Stimulated activated CD8-positive, alpha-beta memory T cell treated with anti-CD3 and anti-CD28 coated beads, Interleukin-7, amount 100 ng/mL, for 4 hours (primary cell): ENCODE results near the gene EARS2.
A peak's percentile ranks its signal among the peaks of the same experiment; 100 is the strongest.
"Not testable (repeated sequence)": the region's sequence is repeated elsewhere in the genome, so short reads cannot be mapped to it uniquely, and the experiment has no call there.

Experiments used
- DNase-seq, 2 donors: peaks; one replicate each; pipeline ENCODE4 v3.0.0-alpha.2; 2020; ENCODE audit warnings: low read depth in 2 of 2

EARS2 gene

DNA sequence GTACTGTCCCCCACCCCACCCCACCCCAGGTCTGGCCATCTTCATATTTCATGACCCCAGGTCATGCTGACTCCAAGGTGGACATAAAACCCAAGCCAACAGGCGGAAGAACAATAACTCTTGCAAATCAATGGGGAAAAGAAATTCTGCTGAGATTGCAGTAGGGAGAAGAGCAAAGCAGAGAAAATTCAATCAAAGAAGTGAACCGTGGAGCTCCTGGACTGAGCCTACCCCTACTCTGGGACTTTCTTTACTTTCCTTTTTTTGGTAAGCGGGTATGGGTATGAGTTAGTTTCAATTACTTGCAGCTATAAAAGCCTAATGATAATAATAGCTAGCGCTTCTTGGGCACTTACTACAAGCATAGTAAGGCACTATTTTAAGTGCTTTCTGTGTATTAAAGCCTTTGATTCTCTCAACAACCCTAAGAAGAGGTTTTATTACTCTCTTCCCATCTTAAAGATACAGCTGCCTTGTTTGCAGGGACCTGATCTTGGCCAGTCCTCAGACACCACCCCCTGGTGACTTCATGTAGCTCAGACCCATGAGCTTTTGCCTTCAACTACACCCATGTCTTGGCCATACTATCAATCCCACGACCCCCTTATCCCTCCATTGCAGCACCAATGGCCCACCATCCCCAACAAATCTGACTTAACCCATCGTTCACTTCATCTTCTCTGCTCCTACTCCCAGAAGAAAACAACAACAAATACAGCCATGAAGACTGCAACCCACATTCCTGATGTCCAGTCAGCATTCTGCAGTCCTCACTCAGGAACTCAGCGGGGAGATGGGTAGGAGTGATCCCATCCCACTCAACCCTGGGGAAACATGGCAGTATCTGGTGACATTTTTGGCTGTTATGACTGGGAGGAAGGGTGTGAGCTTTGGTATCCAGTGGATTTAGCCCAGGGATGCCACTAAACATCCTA, 51.2 kb downstream of the EARS2 start:
- no peak for DNase-seq

- no peak for DNase-seq
Observed at GRCh38 chr16:23505180-23505665, 51.9 kb downstream of the EARS2 start.

- DNase-seq: peak; percentile 63 to 68
Observed at GRCh38 chr16:23504453-23505179, 52.5 kb downstream of the EARS2 start.

GRCh38 chr16:23504076-23504452, 53.1 kb downstream of the EARS2 start:
- no peak for DNase-seq

- no peak for DNase-seq
Observed at GRCh38 chr16:23502466-23502865, 54.7 kb downstream of the EARS2 start.

DNA sequence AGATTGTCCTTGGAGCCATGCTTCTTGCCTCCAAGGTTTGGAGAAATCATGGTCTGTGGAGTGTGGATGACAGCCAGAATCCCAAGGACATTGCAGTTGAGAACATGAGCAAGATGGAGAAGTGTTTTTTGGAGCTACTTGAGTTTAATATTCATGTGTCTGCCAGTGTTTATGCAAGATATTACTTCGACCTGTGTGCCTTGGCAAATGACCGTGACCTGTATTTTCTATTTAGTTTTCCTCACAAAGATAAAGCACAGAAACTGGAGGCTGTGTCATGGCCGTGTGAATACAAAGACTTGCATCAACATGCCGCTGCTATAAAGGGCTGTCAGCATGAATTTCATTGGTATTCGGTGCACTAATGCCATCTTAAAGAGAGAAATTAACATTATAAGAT, 55.9 kb downstream of the EARS2 start:
- DNase-seq: no peak

DNA sequence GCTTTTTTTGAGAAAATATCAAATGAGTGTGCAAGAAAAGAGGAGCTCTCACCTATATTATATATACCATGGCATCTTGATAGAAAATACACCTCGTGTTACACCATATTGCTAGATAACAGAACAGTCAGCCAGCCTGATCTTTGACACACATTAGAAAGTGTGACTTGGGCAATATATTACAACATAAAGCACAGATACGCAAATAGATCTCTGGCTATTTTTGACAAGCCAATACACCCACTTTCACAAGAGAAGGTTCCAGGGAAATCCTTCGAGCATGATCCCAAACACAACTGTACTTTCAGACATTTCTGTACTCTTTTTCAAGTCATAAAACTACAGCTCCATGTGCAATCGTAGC, 56.3 kb downstream of the EARS2 start:
- no peak for DNase-seq

DNA sequence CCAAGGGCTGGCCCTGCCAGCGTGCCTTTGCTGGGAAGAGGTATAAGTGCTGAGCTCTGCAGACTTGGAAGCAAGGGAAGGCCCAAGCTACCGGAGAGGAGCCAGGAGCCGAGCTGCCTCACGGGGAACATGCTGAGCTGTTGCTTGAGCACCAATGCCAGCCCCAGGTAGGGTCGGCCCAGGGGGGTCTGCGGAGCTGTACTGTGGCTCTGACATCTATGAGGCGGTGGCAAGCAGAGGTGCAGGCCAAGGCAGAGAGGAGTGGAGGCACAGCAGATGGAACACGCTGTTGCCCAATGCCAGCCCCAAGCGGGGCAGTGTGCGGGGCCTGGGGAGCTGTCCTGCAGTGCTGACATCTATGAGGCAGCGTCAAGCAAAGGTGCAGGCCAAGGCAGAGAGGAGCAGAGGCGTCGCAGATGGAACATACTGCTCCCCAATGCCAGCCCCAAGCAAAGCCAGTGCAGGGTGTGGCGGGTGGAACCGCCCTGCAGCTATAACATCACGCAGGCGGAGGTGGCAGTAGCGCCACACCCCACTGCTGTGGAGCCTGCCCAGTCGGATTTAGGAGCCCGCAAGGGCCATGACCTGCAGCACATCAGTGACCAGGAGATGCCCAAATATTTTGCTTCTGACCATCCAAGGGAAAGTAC, 56.8 kb downstream of the EARS2 start:
- no peak for DNase-seq

- DNase-seq: no peak
Observed at GRCh38 chr16:23499801-23500200, 57.3 kb downstream of the EARS2 start.

GRCh38 chr16:23498863-23499262, 58.3 kb downstream of the EARS2 start:
- no peak for DNase-seq

DNA sequence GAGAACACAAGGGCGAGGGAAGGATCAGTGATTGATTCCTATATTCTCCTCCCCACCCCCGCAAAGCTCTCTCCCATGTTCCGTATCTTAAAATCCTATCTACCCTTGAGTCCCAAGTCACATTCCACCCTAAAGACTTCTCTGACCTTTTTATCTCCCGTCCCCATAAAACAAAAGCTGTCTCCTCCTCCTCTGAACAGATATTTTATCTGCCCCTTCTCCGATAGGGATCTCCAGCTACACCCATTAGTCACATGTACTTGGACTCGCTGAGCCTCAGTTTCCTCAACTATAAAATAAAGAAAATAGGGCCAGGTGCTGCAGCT, 59.6 kb downstream of the EARS2 start:
- DNase-seq: no peak

DNA sequence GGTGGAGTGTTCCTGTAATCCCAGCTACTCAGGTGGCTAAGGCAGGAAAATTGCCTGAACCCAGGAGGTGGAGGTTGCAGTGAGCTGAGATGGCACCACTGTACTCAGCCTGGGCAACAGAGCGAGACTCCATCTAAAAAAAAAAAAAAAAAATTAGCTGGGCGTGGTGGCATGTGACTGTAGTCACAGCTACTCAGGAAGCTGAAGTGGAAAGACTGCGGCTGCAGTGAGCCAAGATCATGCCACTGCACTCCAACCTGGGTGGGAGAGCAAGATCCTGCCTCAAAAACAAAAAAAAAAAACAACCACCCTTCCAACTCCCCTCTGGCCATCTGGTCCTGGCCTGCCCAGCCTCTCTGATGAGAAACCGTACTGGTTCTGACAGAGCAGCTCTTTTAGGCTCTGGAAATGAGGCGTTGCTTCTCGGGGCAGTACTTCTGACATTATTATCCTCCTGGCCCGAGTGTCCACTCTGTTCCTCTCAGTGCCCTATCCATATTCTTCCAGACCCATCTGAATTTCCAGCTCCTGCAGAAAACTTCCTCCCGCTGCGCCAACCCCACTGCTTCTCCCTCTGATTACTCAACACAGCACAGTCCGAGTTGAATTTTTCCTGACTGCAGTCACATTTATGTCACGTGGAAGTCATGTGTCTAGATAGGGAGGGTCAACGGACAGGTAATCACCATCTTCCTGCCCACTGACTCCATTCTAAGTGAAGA, 60.2 kb downstream of the EARS2 start:
- DNase-seq: no peak

GRCh38 chr16:23495671-23496070, 61.5 kb downstream of the EARS2 start:
- no peak for DNase-seq

- DNase-seq: no peak
Observed at GRCh38 chr16:23494188-23494587, 63.0 kb downstream of the EARS2 start.

GRCh38 chr16:23491490-23492391, 65.4 kb downstream of the EARS2 start:
- no peak for DNase-seq

DNA sequence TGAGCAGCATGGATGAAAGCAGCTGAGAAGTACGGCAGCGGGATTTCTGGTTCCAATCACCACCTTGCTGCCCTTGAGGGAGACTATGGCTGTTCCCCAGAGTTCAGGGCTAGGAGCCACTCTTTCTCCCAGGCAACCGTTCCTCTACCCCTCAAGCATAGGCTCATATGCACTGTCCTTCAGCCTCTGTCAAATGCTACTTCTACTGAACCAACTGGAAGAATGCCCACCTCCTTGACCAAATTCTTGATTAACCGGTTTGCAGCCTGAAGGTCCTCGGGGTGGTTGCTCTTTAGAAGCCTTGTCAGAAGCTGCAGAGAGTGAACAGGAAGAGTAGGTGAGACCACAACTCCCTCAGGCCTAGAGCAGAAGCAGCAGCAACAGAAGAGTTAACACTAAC, 70.7 kb downstream of the EARS2 start:
- DNase-seq: no peak

DNA sequence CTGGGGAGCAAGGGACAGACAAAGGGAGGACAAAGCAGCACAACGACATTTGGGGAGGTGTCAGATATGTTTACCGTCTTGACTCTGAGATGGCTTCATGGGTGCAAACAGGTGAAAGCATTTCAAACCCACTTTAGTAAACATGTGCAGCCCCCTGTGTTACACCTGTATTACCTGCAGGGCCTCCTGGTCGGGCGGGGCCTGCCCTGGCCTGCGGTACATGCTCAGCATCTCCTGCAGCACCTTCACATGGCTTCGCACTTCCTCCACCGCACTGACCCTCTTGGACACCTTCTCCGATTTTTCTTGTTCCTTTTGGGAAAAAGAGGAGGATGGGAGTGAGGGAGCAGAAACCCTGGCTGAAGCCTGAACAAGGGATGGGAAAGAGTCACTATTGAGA, 71.3 kb downstream of the EARS2 start:
- no peak for DNase-seq

- no peak for DNase-seq
Observed at GRCh38 chr16:23485257-23485614, 71.9 kb downstream of the EARS2 start.

- DNase-seq: no peak
Observed at GRCh38 chr16:23484510-23485256, 72.5 kb downstream of the EARS2 start.

DNA sequence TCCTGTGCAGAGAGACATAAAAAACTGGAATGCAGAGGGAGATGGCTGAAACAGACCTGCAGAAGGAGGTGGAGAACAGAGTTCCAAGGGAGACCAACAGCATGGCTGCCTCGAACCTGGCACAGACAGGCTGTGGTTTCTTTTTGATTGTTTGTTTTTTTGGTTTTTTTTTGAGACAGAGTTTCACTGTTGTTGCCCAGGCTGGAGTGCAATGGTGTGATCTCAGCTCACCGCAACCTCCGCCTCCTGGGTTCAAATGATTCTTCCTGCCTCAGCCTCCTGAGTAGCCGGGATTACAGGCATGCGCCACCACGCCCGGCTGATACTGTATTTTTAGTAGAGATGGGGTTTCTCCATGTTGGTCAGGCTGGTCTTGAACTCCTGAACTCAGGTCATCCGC, 73.7 kb downstream of the EARS2 start:
- not testable (repeated sequence) for DNase-seq
